SU-DHL-6 (cell line): ENCODE measurements around the gene MASP1.

Source experiments
- H2AFZ ChIP-seq: fragments of 200-600 bp; sonication (generic); 2 replicates; pipeline ENCODE4 v1.6.1; 2014; ENCODE audit warnings: low read depth, mild to moderate bottlenecking, moderate library complexity, mixed read lengths, antibody characterized with exemption, low read length; ENCODE audit not compliant: severe bottlenecking
- H3F3A ChIP-seq: fragments of 200-600 bp; shearing (Covaris generic); 2 replicates; pipeline ENCODE4 v1.6.0; 2016; ENCODE audit warnings: antibody characterized with exemption, mild to moderate bottlenecking; ENCODE audit not compliant: insufficient read depth
- H3K27ac ChIP-seq: fragments of 200-600 bp; sonication (generic); 2 replicates; pipeline ENCODE4 v1.5.1; 2016; ENCODE audit warnings: low read depth, mild to moderate bottlenecking, low read length, moderate library complexity, mixed read lengths
- H3K27me3 ChIP-seq: fragments of 200-600 bp; sonication (generic), shearing (Covaris generic); 2 replicates; pipeline ENCODE4 v1.6.0; 2014; ENCODE audit warnings: mild to moderate bottlenecking, low read length
- H3K36me3 ChIP-seq: fragments of 200-600 bp; sonication (generic); 2 replicates; pipeline ENCODE4 v1.6.1; 2014; ENCODE audit warnings: mild to moderate bottlenecking, low read length, mixed read lengths
- H3K4me2 ChIP-seq: fragments of 300-600, 200-600 bp; shearing (Covaris generic), sonication (generic); 2 replicates; pipeline ENCODE4 v1.6.0; 2014; ENCODE audit warnings: low read length, low read depth, mild to moderate bottlenecking; ENCODE audit not compliant: poor library complexity, severe bottlenecking
- H3K4me3 ChIP-seq: fragments of 200-600 bp; sonication (generic); 2 replicates; pipeline ENCODE4 v1.5.1; 2014; ENCODE audit warnings: antibody characterized with exemption, low read length, mild to moderate bottlenecking, mixed read lengths; ENCODE audit not compliant: insufficient read depth, poor library complexity, severe bottlenecking
- H3K79me2 ChIP-seq: fragments of 200-600 bp; sonication (generic); 2 replicates; pipeline ENCODE4 v1.6.1; 2014; ENCODE audit warnings: mild to moderate bottlenecking, low read length, moderate library complexity; ENCODE audit not compliant: insufficient read depth
- H3K9ac ChIP-seq: fragments of 200-600 bp; sonication (generic); 2 replicates; pipeline ENCODE4 v1.7.0; 2014; ENCODE audit warnings: mild to moderate bottlenecking, low read length
- H3K9me2 ChIP-seq: fragments of 200-600 bp; sonication (generic); replicated peaks from 2 replicates; pipeline ENCODE4 v1.6.1; 2014; ENCODE audit warnings: low read length; ENCODE audit not compliant: insufficient read depth
- H3K9me3 ChIP-seq: fragments of 200-600 bp; sonication (generic); 2 replicates; pipeline ENCODE4 v1.6.1; 2014; ENCODE audit warnings: low read length, mixed read lengths; ENCODE audit not compliant: insufficient read depth
- H4K20me1 ChIP-seq: fragments of 200-600 bp; sonication (generic); 2 replicates; pipeline ENCODE4 v1.6.1; 2014; ENCODE audit warnings: low read depth, mild to moderate bottlenecking, antibody characterized with exemption, low read length, moderate library complexity, mixed read lengths
- CTCF ChIP-seq: fragments of 200-600 bp; sonication (generic); IDR thresholded peaks from one replicate; pipeline ENCODE4 v1.5.1; 2017; ENCODE audit warnings: antibody characterized with exemption, mild to moderate bottlenecking, low read length, moderate library complexity; ENCODE audit not compliant: insufficient read depth, poor library complexity, severe bottlenecking
- EZH2phosphoT487 ChIP-seq: fragments of 200-600 bp; sonication (generic), shearing (Covaris generic); conservative IDR thresholded peaks from 2 replicates; pipeline ENCODE4 v1.6.1; 2018; ENCODE audit warnings: mild to moderate bottlenecking, antibody characterized with exemption, low read length, moderate library complexity, mixed read lengths

MASP1 gene

GRCh38 chr3:187305881-187306280 lies 14.3 kb upstream of the MASP1 start:
- H3K79me2 ChIP-seq: no peaks in the 10 kb centered on the region
- H3K9ac ChIP-seq: no peak overlapping the region
- TF ChIP-seq CTCF (no peak), EZH2phosphoT487 (no peak)
- H2AFZ ChIP-seq: no peak overlapping the region
- no peaks in the 10 kb centered on the region for H3K27me3 ChIP-seq
- no peak overlapping the region for H3K4me2 ChIP-seq
- H3K9me2 ChIP-seq: no peaks in the 10 kb centered on the region
- H3F3A ChIP-seq: no peaks in the 10 kb centered on the region
- H4K20me1 ChIP-seq: no peaks in the 10 kb centered on the region
- H3K9me3 ChIP-seq: no peaks in the 10 kb centered on the region
- H3K36me3 ChIP-seq: no peaks in the 10 kb centered on the region
- H3K27ac ChIP-seq: no peak overlapping the region
- no peak overlapping the region for H3K4me3 ChIP-seq

GRCh38 chr3:187299611-187300010 lies 8.1 kb upstream of the MASP1 start:
- H3K4me2 ChIP-seq: no peak overlapping the region
- H3K9ac ChIP-seq: no peak overlapping the region
- H2AFZ ChIP-seq: no peak overlapping the region
- no peaks in the 10 kb centered on the region for H3K79me2 ChIP-seq
- no peaks in the 10 kb centered on the region for H3F3A ChIP-seq
- H3K4me3 ChIP-seq: no peak overlapping the region
- no peaks in the 10 kb centered on the region for H3K9me2 ChIP-seq
- no peaks in the 10 kb centered on the region for H3K36me3 ChIP-seq
- H3K9me3 ChIP-seq: no peaks in the 10 kb centered on the region
- no peaks in the 10 kb centered on the region for H4K20me1 ChIP-seq
- no peak for TF ChIP-seq CTCF
- TF ChIP-seq EZH2phosphoT487: no peak
- H3K27me3 ChIP-seq: no peaks in the 10 kb centered on the region
- H3K27ac ChIP-seq: no peak overlapping the region

GRCh38 chr3:187296911-187297310 lies 5.4 kb upstream of the MASP1 start:
- Histone ChIP-seq H3K36me3 (no peaks in the 10 kb centered on the region), H3K27ac (no peak overlapping the region), H3K9me3 (no peaks in the 10 kb centered on the region), H3F3A (no peaks in the 10 kb centered on the region), H3K79me2 (no peaks in the 10 kb centered on the region), H3K27me3 (no peaks in the 10 kb centered on the region), H2AFZ (no peak overlapping the region), H3K4me2 (no peak overlapping the region), H3K9me2 (no peaks in the 10 kb centered on the region), H3K9ac (no peak overlapping the region), H3K4me3 (no peak overlapping the region), H4K20me1 (no peaks in the 10 kb centered on the region)
- no peak for TF ChIP-seq CTCF
- no peak for TF ChIP-seq EZH2phosphoT487
